Ovary (tissue), 3 donors: Measurements from ENCODE around the gene BPIFA2.

Source experiments
- EP300 ChIP-seq: sonication (generic); formaldehyde crosslinking; IDR thresholded peaks from one replicate; pipeline ENCODE4 v1.6.1; 2017; ENCODE audit warnings: antibody characterized with exemption
- TF ChIP-seq, protein P1 (sequence below), 3 donors: fragments of 450-650 bp in 2 of 3; fragments of 200-600 bp in 1 of 3; IDR thresholded peaks; one replicate each; pipeline versions ENCODE4 v1.5.1 to v1.8.0; 2016 to 2022; ENCODE audit warnings: antibody characterized with exemption in 3 of 3, mild to moderate bottlenecking in 1 of 3
- donor health status: DM: no; HTN: no; CAD: no.

- TF ChIP-seq, protein P1, sequence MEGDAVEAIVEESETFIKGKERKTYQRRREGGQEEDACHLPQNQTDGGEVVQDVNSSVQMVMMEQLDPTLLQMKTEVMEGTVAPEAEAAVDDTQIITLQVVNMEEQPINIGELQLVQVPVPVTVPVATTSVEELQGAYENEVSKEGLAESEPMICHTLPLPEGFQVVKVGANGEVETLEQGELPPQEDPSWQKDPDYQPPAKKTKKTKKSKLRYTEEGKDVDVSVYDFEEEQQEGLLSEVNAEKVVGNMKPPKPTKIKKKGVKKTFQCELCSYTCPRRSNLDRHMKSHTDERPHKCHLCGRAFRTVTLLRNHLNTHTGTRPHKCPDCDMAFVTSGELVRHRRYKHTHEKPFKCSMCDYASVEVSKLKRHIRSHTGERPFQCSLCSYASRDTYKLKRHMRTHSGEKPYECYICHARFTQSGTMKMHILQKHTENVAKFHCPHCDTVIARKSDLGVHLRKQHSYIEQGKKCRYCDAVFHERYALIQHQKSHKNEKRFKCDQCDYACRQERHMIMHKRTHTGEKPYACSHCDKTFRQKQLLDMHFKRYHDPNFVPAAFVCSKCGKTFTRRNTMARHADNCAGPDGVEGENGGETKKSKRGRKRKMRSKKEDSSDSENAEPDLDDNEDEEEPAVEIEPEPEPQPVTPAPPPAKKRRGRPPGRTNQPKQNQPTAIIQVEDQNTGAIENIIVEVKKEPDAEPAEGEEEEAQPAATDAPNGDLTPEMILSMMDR (IDR thresholded peaks at IDR 0.05): no peak
- TF ChIP-seq EP300: no peak
These were observed 9.9 kb downstream of the BPIFA2 start for GRCh38 chr20:33177866-33178265.
